ENCODE data around the gene LRP1.

Gene LRP1

GRCh38 chr12:57157588-57158173 is 29.4 kb downstream of the LRP1 start:
- no peak for DNase-seq

GRCh38 chr12:57158186-57158585 is 29.9 kb downstream of the LRP1 start:
- DNase-seq = no peak

GRCh38 chr12:57158665-57159064 is 30.4 kb downstream of the LRP1 start:
- DNase-seq = no peak

GRCh38 chr12:57159311-57159710 is 31.0 kb downstream of the LRP1 start:
- no peak for DNase-seq

GRCh38 chr12:57160040-57160439 is 31.8 kb downstream of the LRP1 start:
- no peak for DNase-seq

- DNase-seq = no peak
Observed at GRCh38 chr12:57160741-57161140, 32.5 kb downstream of the LRP1 start.

- DNase-seq = no peak
Observed at GRCh38 chr12:57161491-57161890, 33.2 kb downstream of the LRP1 start.

GRCh38 chr12:57162553-57163125 is 34.4 kb downstream of the LRP1 start:
- no peak for DNase-seq

- DNase-seq = no peak
Observed at GRCh38 chr12:57164454-57164853, 36.2 kb downstream of the LRP1 start.

- no peak for DNase-seq
Observed at GRCh38 chr12:57164966-57165625, 36.8 kb downstream of the LRP1 start.

- DNase-seq = no peak
Observed at GRCh38 chr12:57165741-57166140, 37.5 kb downstream of the LRP1 start.

- DNase-seq = peak; percentile 45
Observed at GRCh38 chr12:57166971-57167371, 38.7 kb downstream of the LRP1 start.

GRCh38 chr12:57168058-57168457 is 39.8 kb downstream of the LRP1 start:
- DNase-seq = no peak

GRCh38 chr12:57169046-57169795 is 40.9 kb downstream of the LRP1 start:
- no peak for DNase-seq

- no peak for DNase-seq
Observed at GRCh38 chr12:57169969-57170368, 41.7 kb downstream of the LRP1 start.

GRCh38 chr12:57170408-57170807 is 42.1 kb downstream of the LRP1 start:
- no peak for DNase-seq

- no peak for DNase-seq
Observed at GRCh38 chr12:57170927-57171326, 42.6 kb downstream of the LRP1 start.

- no peak for DNase-seq
Observed at GRCh38 chr12:57171668-57172067, 43.4 kb downstream of the LRP1 start.

GRCh38 chr12:57173089-57173488 is 44.8 kb downstream of the LRP1 start:
- no peak for DNase-seq

GRCh38 chr12:57173683-57174082 is 45.4 kb downstream of the LRP1 start:
- no peak for DNase-seq

- no peak for DNase-seq
Observed at GRCh38 chr12:57175428-57176138, 47.3 kb downstream of the LRP1 start.

- no peak for DNase-seq
Observed at GRCh38 chr12:57176139-57176477, 47.8 kb downstream of the LRP1 start.

- DNase-seq = no peak
Observed at GRCh38 chr12:57176846-57177245, 48.6 kb downstream of the LRP1 start.
